Endothelial cell of umbilical vein (primary cell): ENCODE data around the gene GLCE. TPM values are rescaled to one million over a fixed set of nuclear protein-coding genes. Genes with fewer than 3 reads are reported as not detected.

Source experiments
- BruUV-seq: library from RNA; stranded (reverse); fragments of 400-500 nt; replicated peaks from 2 replicates; lab custom pipeline; 2021; lab: Mats Ljungman, UMichigan
- CTCF ChIA-PET: fragments of 300-600, 350-600 bp; sonication (Branson Sonifier 250); formaldehyde crosslinking; loops from one replicate; lab custom pipeline; 2021; ENCODE audit warnings: antibody characterized with exemption, inconsistent platforms; lab: Charles Lee
- POLR2A ChIA-PET: fragments of 300-600, 350-600 bp; sonication (Branson Sonifier 250); formaldehyde crosslinking; loops from one replicate; lab custom pipeline; 2021; ENCODE audit warnings: antibody characterized with exemption, inconsistent platforms; lab: Charles Lee
- DNase-seq: peaks from one replicate; pipeline ENCODE4 v3.0.0-alpha.2; 2011; ENCODE audit warnings: low read depth, low spot score
- FAIRE-seq: peaks from 2 replicates; lab custom pipeline; 2011; peaks lifted over from hg19 to GRCh38; lab: Jason Lieb, UNC
- H2AFZ ChIP-seq: 2 replicates; pipeline ENCODE4 v1.6.0; 2012; ENCODE audit warnings: low read depth, low read length, control low read depth, inconsistent platforms
- H3K27ac ChIP-seq: 2 replicates; pipeline ENCODE4 v1.5.1; 2011; ENCODE audit warnings: low read depth, mild to moderate bottlenecking, control low read depth, low read length, moderate library complexity; ENCODE audit not compliant: insufficient read depth
- H3K27me3 ChIP-seq, 2 experiments: 2 replicates each; pipeline versions ENCODE4 v1.6.0 to v1.6.1; 2011; ENCODE audit warnings: low read length in 2 of 2, mixed read lengths in 1 of 2; ENCODE audit not compliant: control insufficient read depth in 2 of 2, insufficient read depth in 2 of 2
- H3K36me3 ChIP-seq, 2 experiments: 2 replicates in 1 of 2; 3 replicates in 1 of 2; pipeline ENCODE4 v1.5.1; 2011; ENCODE audit warnings: low read length in 2 of 2, mild to moderate bottlenecking in 1 of 2, moderate library complexity in 1 of 2; ENCODE audit not compliant: control insufficient read depth in 2 of 2, insufficient read depth in 2 of 2; ENCODE audit errors: extremely low read depth in 1 of 2
- H3K4me1 ChIP-seq: 3 replicates; pipeline ENCODE4 v1.5.1; 2011; ENCODE audit warnings: mild to moderate bottlenecking, low read length; ENCODE audit not compliant: control insufficient read depth, insufficient read depth; ENCODE audit errors: extremely low read depth
- H3K4me2 ChIP-seq: 2 replicates; pipeline ENCODE4 v1.6.1; 2011; ENCODE audit warnings: low read length, control low read depth, mixed read lengths; ENCODE audit not compliant: insufficient read depth
- H3K4me3 ChIP-seq, 3 experiments: fragments of 200-600 bp in 1 of 3; sonication (generic), shearing (Covaris generic) in 1 of 3; replicated peaks in 1 of 3; 2 replicates each; pipeline ENCODE4 v1.5.1; 2011 to 2016; ENCODE audit warnings: control low read depth in 3 of 3, low read length in 3 of 3, mild to moderate bottlenecking in 2 of 3, inconsistent platforms in 1 of 3, low read depth in 1 of 3, moderate library complexity in 1 of 3; ENCODE audit not compliant: insufficient read depth in 1 of 3
- H3K79me2 ChIP-seq: 2 replicates; pipeline ENCODE4 v1.6.0; 2012; ENCODE audit warnings: low read length, inconsistent platforms; ENCODE audit not compliant: control insufficient read depth, insufficient read depth
- H3K9ac ChIP-seq: replicated peaks from 2 replicates; pipeline ENCODE3; 2011; ENCODE audit warnings: low read length, control low read depth; ENCODE audit not compliant: insufficient read depth; ENCODE audit errors: extremely low read depth
- H3K9me1 ChIP-seq: replicated peaks from 3 replicates; pipeline ENCODE4 v1.6.0; 2011; ENCODE audit warnings: mild to moderate bottlenecking, low read length; ENCODE audit not compliant: control insufficient read depth, insufficient read depth; ENCODE audit errors: extremely low read depth
- H3K9me3 ChIP-seq: replicated peaks from 2 replicates; pipeline ENCODE4 v1.5.1; 2012; ENCODE audit warnings: low read length, inconsistent platforms; ENCODE audit not compliant: control insufficient read depth, insufficient read depth
- H4K20me1 ChIP-seq: replicated peaks from 2 replicates; pipeline ENCODE3; 2011; ENCODE audit warnings: mild to moderate bottlenecking, low read length; ENCODE audit not compliant: control insufficient read depth, insufficient read depth; ENCODE audit errors: extremely low read depth
- CTCF ChIP-seq, 2 donors: IDR thresholded peaks; 1 replicate in 1 of 2; 2 replicates in 1 of 2; pipeline ENCODE4 v1.5.1; 2011; ENCODE audit warnings: low read length in 2 of 2, mild to moderate bottlenecking in 2 of 2, moderate library complexity in 2 of 2, control low read depth in 1 of 2, inconsistent platforms in 1 of 2, low read depth in 1 of 2; ENCODE audit not compliant: insufficient read depth in 1 of 2; ENCODE audit errors: extremely low read depth in 1 of 2
- EZH2 ChIP-seq: IDR thresholded peaks from 2 replicates; pipeline ENCODE4 v1.6.1; 2012; ENCODE audit warnings: borderline replicate concordance, low read depth, mild to moderate bottlenecking, moderate library complexity, low read length, inconsistent platforms; ENCODE audit not compliant: severe bottlenecking
- FOS ChIP-seq: IDR thresholded peaks from 2 replicates; pipeline ENCODE4 v1.6.1; 2011; ENCODE audit warnings: mild to moderate bottlenecking, low read length, moderate library complexity, borderline replicate concordance; ENCODE audit not compliant: insufficient read depth
- JUN ChIP-seq: IDR thresholded peaks from 2 replicates; pipeline ENCODE4 v1.6.1; 2011; ENCODE audit warnings: borderline replicate concordance, low read depth; ENCODE audit not compliant: insufficient read length, insufficient read depth
- POLR2A ChIP-seq: IDR thresholded peaks from 2 replicates; pipeline ENCODE4 v1.6.1; 2012; ENCODE audit warnings: low read depth, mild to moderate bottlenecking, control low read depth, low read length
- POLR2AphosphoS5 ChIP-seq: IDR thresholded peaks from 2 replicates; pipeline ENCODE4 v1.6.1; 2012; ENCODE audit warnings: low read depth, mild to moderate bottlenecking, control low read depth, low read length, moderate library complexity; ENCODE audit not compliant: insufficient read depth
- dilution Hi-C: fragments of 300-500 bp; cut with MboI; formaldehyde crosslinking; loops from one replicate; pipeline ENCODE4 v1.15.0; 2019; ENCODE audit warnings: low sequenced_read_pairs; ENCODE audit not compliant: extremely low pct_ligation_motif_present
- intact Hi-C: fragments of 100-400 bp; cut with micrococcal nuclease; formaldehyde crosslinking; loops from one replicate; pipeline ENCODE4 v1.10.0; 2022
- polyA plus RNA-seq, 4 experiments: library from polyadenylated mRNA; depleted of rRNA in 3 of 4; stranded (reverse) in 3 of 4; unstranded in 1 of 4; fragments of >200 nt; gene quantifications; 2 replicates each; pipeline versions ENCODE4 v1.2.1 to v1.2.3, GENCODE V29; 2011 to 2012; ENCODE audit warnings: missing spikeins in 1 of 4
- total RNA-seq: library from RNA; stranded (reverse); gene quantifications from 2 replicates; pipeline ENCODE4 v1.2.3, GENCODE V29; 2021
- TF ChIP-seq, protein P1 (sequence below): IDR thresholded peaks from 2 replicates; pipeline ENCODE4 v1.6.1; 2011; ENCODE audit not compliant: insufficient read depth, insufficient read length

Gene GLCE
- total and polyA plus RNA-seq, 2 donors (not counting 3 experiments of a cell fraction or from before 2014, with no cell fraction given) = 48.1 to 86.6 TPM

DNA sequence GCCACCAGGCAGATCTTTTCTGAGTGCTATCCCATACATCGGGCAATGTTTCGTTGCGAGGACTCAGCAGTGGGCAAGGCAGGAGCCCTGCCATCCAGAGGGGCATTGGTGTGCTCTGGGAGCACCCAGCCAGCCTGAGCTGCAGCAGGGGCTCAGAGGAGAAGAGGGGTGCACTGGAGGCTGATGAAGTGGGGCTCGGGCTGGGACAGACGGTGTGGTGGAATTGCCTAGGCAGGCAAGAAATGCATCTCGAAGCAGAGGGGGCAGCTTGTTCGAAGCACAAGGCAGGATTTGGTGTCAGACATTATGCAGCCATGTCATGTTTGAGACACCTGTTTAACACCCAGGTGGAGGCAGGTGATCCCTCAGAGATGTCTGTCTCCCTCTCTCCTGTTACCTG is 157.6 kb downstream of the GLCE start:
- no peaks in the 10 kb centered on the region for H3K36me3 ChIP-seq
- CTCF ChIA-PET = no interaction called here
- no peaks in the 10 kb centered on the region for H3K9me3 ChIP-seq
- H3K4me1 ChIP-seq = no peaks in the 10 kb centered on the region
- POLR2A ChIA-PET = no interaction called here
- H3K9me1 ChIP-seq = no peaks in the 10 kb centered on the region
- dilution Hi-C loops (no loop called here), intact Hi-C loops (no loop called here)
- FAIRE-seq = no peak
- H3K4me2 ChIP-seq = no peak overlapping the region
- H3K9ac ChIP-seq = no peak overlapping the region
- no TSS peak for BruUV-seq
- no peaks in the 10 kb centered on the region for H3K27me3 ChIP-seq
- H3K79me2 ChIP-seq = no peaks in the 10 kb centered on the region
- DNase-seq = no peak
- TF ChIP-seq POLR2AphosphoS5 = no peak
- TF ChIP-seq POLR2A = no peak
- no peak for TF ChIP-seq CTCF (IDR thresholded peaks at IDR 0.05; ENCODE audit: extremely low read depth in 1 of 2, insufficient read depth in 1 of 2, low read depth in 1 of 2, low read length in 2 of 2)
- TF ChIP-seq EZH2 = no peak
- TF ChIP-seq, protein P1, sequence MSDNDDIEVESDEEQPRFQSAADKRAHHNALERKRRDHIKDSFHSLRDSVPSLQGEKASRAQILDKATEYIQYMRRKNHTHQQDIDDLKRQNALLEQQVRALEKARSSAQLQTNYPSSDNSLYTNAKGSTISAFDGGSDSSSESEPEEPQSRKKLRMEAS = no peak
- no peak for TF ChIP-seq FOS
- no peak for TF ChIP-seq JUN
- no peak overlapping the region for H2AFZ ChIP-seq
- no peak overlapping the region for H3K27ac ChIP-seq
- no peaks in the 10 kb centered on the region for H4K20me1 ChIP-seq
- H3K4me3 ChIP-seq = no peak overlapping the region
